ENCODE data around the gene CLEC18A. TPM values are rescaled to one million over a fixed set of nuclear protein-coding genes. Genes with fewer than 3 reads are reported as not detected.
"Not testable (repeated sequence)": the region's sequence is repeated elsewhere in the genome, so short reads cannot be mapped to it uniquely, and the experiment has no call there.

CLEC18A gene
- total RNA-seq, 3 donors from 2014 or later = 0.51 to 1.1 (median 0.76) TPM

DNA sequence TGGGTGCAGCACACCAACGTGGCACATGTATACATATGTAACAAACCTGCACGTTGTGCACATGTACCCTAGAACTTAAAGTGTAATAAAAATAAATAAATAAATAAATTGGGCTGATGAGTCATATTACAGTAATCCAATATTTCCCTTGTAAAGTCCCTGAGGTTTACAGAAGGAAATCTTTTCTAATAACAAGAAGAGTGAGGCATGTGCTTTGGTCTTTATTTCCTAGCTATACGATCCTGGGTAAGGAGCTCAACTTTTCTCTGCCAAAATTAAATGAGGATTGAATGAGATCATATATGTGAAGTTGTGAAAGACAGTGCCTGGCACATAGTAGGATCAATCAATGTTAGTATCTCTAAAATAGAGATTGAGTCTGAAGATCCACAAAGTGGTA is 57.5 kb downstream of the CLEC18A start:
- not testable (repeated sequence) for ATAC-seq; DNase-seq; H3K4me1 Mint-ChIP-seq (ENCODE audit: low read depth); H3K4me3 Mint-ChIP-seq; H3K27me3 Mint-ChIP-seq (ENCODE audit: low read depth); H3K9me3 Mint-ChIP-seq
- peaks cover 20% of the 10 kb centered on the region for H3K36me3 Mint-ChIP-seq (ENCODE audit: insufficient read depth)

DNA sequence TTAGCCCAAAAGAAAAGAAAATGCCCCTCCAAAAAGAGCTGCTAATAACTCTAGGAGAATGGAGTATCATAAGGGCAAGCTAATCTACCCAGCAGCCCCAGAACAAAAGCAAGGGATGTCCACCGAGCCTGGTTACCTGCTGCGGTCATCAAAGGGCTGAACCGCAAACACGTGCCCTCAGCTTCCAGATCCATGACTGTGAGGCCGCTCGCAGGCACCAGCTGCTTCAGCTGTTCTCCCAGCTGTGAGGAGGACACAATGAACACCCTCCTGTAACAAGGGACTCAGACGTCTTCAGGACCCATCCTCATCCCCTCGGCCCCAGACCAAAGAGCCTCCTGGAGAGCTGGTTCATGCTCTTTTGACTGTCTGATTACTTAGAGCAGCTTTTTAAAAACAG is 59.5 kb downstream of the CLEC18A start:
- not testable (repeated sequence) for H3K4me3 Mint-ChIP-seq; H3K27me3 Mint-ChIP-seq (ENCODE audit: low read depth); ATAC-seq; H3K9me3 Mint-ChIP-seq; H3K4me1 Mint-ChIP-seq (ENCODE audit: low read depth); DNase-seq
- H3K36me3 Mint-ChIP-seq (ENCODE audit: insufficient read depth) = peaks cover 22% of the 10 kb centered on the region

DNA sequence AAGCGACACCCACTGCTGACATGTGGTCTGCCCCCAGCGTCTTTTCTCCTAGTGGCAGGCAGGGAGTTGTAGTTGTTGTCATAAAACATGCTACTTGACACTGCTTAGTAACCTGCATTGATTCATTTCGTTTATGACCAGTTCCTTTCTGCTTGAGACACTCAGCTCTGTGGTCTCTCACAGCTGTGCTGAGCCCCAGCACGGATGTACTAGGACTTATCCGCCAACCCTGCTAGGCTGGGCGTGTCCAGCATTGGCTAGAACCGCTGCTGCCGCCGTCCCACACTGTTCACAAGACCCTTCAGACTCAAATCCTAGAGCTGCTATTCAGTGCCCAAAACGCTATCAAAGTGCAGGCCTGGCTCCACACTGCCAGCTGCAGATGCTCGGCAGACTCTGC is 60.0 kb downstream of the CLEC18A start:
- not testable (repeated sequence) for H3K27me3 Mint-ChIP-seq (ENCODE audit: low read depth); H3K9me3 Mint-ChIP-seq; H3K4me3 Mint-ChIP-seq; DNase-seq; H3K4me1 Mint-ChIP-seq (ENCODE audit: low read depth); ATAC-seq
- H3K36me3 Mint-ChIP-seq (ENCODE audit: insufficient read depth) = peaks cover 25% of the 10 kb centered on the region

DNA sequence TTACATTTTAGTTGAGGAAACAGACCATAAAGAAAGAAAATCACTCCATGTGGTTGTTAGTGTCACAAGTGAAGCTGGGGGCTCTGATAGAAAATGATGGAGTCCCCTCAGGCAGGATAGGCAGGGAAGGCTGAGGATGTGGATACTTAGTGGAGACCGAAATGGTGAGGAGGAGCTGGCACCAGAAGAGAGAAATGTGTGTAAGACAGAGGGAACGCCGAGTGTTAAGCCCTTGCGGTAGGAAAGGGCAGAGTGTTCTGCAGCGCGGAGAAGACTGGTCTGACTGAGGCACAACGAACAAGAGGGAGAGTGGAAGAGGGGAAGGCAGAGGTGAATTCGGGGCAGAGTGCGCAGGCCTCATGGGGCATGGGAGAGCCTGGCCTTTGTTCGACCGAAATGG is 61.2 kb downstream of the CLEC18A start:
- peaks cover 23% of the 10 kb centered on the region for H3K36me3 Mint-ChIP-seq (ENCODE audit: insufficient read depth)
- H3K27me3 Mint-ChIP-seq (ENCODE audit: low read depth); H3K9me3 Mint-ChIP-seq; ATAC-seq; DNase-seq; H3K4me1 Mint-ChIP-seq (ENCODE audit: low read depth); H3K4me3 Mint-ChIP-seq: not testable (repeated sequence)

DNA sequence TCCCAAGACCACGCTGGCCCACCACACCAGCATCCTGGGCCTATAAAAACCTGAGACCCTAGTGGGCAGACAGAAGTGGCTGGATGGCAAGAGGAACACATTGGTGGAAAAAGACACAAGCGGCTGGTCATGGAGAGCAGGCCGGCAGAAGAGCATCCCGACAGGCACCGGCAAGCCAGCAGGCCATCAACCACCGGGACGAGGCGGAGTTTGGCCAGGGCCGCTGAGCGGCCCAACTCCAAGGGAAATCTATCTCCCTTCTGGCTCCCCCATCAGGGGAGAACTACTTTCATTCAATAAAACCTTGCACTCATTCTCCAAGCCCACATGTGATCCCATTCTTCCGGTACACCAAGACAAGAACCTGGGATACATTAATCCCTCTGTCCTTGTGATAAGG is 61.8 kb downstream of the CLEC18A start:
- not testable (repeated sequence) for ATAC-seq; DNase-seq; H3K4me1 Mint-ChIP-seq (ENCODE audit: low read depth); H3K27me3 Mint-ChIP-seq (ENCODE audit: low read depth); H3K4me3 Mint-ChIP-seq; H3K9me3 Mint-ChIP-seq
- H3K36me3 Mint-ChIP-seq (ENCODE audit: insufficient read depth) = peaks cover 23% of the 10 kb centered on the region

Other genes with a start within 250 kb of the CLEC18A start
- 1 to 10 TPM; 5.5 to 8.5 (median 6.0) TPM for gene NQO1, start 224.8 kb upstream of the CLEC18A start, total RNA-seq
- 100 to 1,000 TPM; 181 to 194 (median 181) TPM for gene NOB1, start 196.4 kb upstream of the CLEC18A start, total RNA-seq
- gene WWP2, start 189.0 kb upstream of the CLEC18A start, total RNA-seq = 10 to 100 TPM; 34.7 to 44.2 (median 36.5) TPM
- 10 to 100 TPM; 15.9 to 34.6 (median 20.9) TPM for gene PDPR, start 163.0 kb downstream of the CLEC18A start, total RNA-seq
- under 1 TPM in 2 of 3 donors, not detected in 1; 0.38 to 0.53 TPM for gene CLEC18C, start 222.5 kb downstream of the CLEC18A start, total RNA-seq